ENCODE data around the gene BOC. TPM values are rescaled to one million over a fixed set of nuclear protein-coding genes. Genes with fewer than 3 reads are reported as not detected.

The BOC gene
- total and polyA plus RNA-seq, 2 donors (not counting 1 experiment from before 2014, with no cell fraction given), result 2.1 to 4.2 TPM

DNA sequence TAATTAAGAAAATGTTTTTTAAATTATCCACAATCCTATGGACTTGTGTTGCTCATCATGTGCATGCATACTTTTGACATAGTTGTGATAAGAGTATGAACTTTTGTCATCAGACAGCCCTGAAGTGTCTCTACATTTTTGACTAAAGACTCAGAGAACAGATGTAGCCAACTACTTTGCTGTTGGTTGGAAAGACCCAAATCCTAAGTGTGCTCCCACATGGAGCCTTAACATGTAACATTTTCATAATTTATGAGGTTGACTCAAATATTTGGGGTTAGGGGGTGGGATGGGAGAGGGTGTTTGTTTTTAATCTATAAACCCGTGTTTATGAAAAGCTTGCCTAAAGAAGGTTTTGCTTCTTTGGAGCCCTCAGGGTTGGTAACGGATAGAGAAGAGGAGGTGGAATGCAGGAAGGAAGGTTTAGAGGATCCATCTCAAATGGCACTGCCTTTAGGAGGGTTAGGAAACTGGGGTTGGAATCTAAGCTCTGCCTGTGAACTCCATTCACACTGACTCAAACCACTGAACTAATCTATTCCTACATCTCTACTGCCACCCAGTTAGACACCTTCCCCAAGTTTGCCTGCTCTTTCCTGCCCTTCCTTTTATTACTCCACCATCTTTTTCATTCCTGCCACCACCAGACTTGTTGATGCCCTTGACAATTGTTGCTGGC lies 3.7 kb downstream of the BOC start:
- no peaks in the 10 kb centered on the region for H3K9me3 ChIP-seq (ENCODE audit: control insufficient read depth, insufficient read depth, low read depth, low read length)
- H3K4me2 ChIP-seq (ENCODE audit: extremely low read depth, insufficient read depth, low read length), result no peak overlapping the region
- H2AFZ ChIP-seq (ENCODE audit: low read length), result no peak overlapping the region
- H3K9ac ChIP-seq (ENCODE audit: insufficient read depth, low read length), result no peak overlapping the region
- no peak overlapping the region for H3K27ac ChIP-seq (ENCODE audit: insufficient read depth, low read length)
- H4K20me1 ChIP-seq (ENCODE audit: control insufficient read depth, extremely low read depth, insufficient read depth, low read length), result no peaks in the 10 kb centered on the region
- peak in 1 of 2 donors; percentile 63 for DNase-seq (ENCODE audit: low read depth in 2 of 2)
- no peak for TF ChIP-seq EZH2 (IDR thresholded peaks at IDR 0.05; ENCODE audit: low read length, missing control alignments)
- TF ChIP-seq, protein P1, sequence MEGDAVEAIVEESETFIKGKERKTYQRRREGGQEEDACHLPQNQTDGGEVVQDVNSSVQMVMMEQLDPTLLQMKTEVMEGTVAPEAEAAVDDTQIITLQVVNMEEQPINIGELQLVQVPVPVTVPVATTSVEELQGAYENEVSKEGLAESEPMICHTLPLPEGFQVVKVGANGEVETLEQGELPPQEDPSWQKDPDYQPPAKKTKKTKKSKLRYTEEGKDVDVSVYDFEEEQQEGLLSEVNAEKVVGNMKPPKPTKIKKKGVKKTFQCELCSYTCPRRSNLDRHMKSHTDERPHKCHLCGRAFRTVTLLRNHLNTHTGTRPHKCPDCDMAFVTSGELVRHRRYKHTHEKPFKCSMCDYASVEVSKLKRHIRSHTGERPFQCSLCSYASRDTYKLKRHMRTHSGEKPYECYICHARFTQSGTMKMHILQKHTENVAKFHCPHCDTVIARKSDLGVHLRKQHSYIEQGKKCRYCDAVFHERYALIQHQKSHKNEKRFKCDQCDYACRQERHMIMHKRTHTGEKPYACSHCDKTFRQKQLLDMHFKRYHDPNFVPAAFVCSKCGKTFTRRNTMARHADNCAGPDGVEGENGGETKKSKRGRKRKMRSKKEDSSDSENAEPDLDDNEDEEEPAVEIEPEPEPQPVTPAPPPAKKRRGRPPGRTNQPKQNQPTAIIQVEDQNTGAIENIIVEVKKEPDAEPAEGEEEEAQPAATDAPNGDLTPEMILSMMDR (conservative IDR thresholded peaks at IDR 0.05 in 1 of 2, IDR thresholded peaks at IDR 0.05 in 1 of 2; ENCODE audit: low read depth in 1 of 2, low read length in 2 of 2), result no peak
- H3K27me3 ChIP-seq (ENCODE audit: control insufficient read depth, insufficient read depth, low read length), result no peaks in the 10 kb centered on the region
- H3K79me2 ChIP-seq (ENCODE audit: control insufficient read depth, insufficient read depth, low read length), result no peaks in the 10 kb centered on the region
- peaks cover 3% of the 10 kb centered on the region for H3K4me1 ChIP-seq (ENCODE audit: control insufficient read depth, extremely low read depth, insufficient read depth, low read length)
- no peak overlapping the region for H3K4me3 ChIP-seq (replicated peaks in 1 of 4; ENCODE audit: control extremely low read depth in 1 of 4, insufficient read depth in 1 of 4, low read depth in 3 of 4, low read length in 4 of 4)
- H3K36me3 ChIP-seq (ENCODE audit: control insufficient read depth, insufficient read depth, low read length), result no peaks in the 10 kb centered on the region

DNA sequence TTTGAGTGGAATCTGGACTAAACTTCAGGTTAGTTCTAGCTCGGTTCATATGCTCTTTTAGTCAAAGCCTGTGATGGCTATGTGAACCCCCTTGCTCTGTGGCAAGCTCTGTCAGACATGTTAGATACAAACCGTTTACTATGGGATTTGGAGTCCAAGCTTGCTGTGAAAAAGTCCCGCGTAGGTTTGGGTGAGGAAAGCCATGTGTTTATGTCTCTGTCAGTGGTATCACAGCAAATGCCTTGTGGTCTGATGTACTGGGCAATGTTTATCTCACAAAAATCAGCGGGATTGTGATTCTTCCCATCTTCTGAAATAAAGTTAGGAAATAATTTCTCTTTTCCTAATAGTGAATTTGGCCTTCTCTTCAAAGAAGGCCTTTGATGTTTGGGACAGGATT lies 5.0 kb downstream of the BOC start:
- Histone ChIP-seq H3K36me3 (ENCODE audit: control insufficient read depth, insufficient read depth, low read length) (no peaks in the 10 kb centered on the region), H3K4me3 (replicated peaks in 1 of 4; ENCODE audit: control extremely low read depth in 1 of 4, insufficient read depth in 1 of 4, low read depth in 3 of 4, low read length in 4 of 4) (no peak overlapping the region), H3K9me3 (ENCODE audit: control insufficient read depth, insufficient read depth, low read depth, low read length) (no peaks in the 10 kb centered on the region), H3K4me2 (ENCODE audit: extremely low read depth, insufficient read depth, low read length) (no peak overlapping the region), H3K79me2 (ENCODE audit: control insufficient read depth, insufficient read depth, low read length) (no peaks in the 10 kb centered on the region), H3K27ac (ENCODE audit: insufficient read depth, low read length) (no peak overlapping the region), H3K9ac (ENCODE audit: insufficient read depth, low read length) (no peak overlapping the region), H3K27me3 (ENCODE audit: control insufficient read depth, insufficient read depth, low read length) (no peaks in the 10 kb centered on the region), H4K20me1 (ENCODE audit: control insufficient read depth, extremely low read depth, insufficient read depth, low read length) (no peaks in the 10 kb centered on the region), H3K4me1 (ENCODE audit: control insufficient read depth, extremely low read depth, insufficient read depth, low read length) (peaks cover 3% of the 10 kb centered on the region), H2AFZ (ENCODE audit: low read length) (no peak overlapping the region)
- no peak for DNase-seq (ENCODE audit: low read depth in 2 of 2)
- TF ChIP-seq, protein P1 (conservative IDR thresholded peaks at IDR 0.05 in 1 of 2, IDR thresholded peaks at IDR 0.05 in 1 of 2; ENCODE audit: low read depth in 1 of 2, low read length in 2 of 2), result no peak
- TF ChIP-seq EZH2 (IDR thresholded peaks at IDR 0.05; ENCODE audit: low read length, missing control alignments), result no peak

DNA sequence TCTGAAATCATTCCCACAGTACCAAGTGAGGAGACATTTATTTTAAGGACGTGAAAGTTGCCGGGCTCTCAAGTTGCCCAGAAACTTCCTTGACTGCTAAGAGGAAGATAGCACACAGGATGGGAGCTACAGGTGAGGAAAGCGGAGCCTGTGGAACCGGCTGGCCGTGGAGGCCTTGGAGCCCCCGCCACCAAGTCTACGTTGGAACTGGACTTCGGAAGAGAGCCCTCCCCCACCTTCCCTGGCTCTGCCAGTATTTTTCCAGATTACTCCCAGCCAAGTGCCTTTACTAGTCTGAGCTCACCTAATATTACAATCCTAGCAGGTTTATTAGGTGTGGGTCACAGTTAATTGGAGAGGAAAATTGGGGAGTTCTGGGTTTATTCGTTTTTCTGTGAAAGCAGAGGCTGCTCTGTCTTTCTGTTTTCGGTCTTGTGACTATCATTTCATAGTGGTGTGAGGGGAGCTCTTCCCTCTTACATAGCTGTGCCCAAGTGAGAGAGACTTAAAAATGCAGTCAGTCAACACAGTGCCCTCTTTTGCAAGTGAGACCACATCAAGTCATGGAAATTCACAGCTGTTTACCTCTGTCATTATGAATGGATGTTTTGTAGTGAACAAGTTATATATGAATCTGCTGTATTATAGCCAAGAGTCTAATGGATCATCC lies 6.8 kb downstream of the BOC start:
- no peak for DNase-seq (ENCODE audit: low read depth in 2 of 2)

More for the DNA sequence above, 6.8 kb downstream of the BOC start:
- Histone ChIP-seq H3K4me2 (ENCODE audit: extremely low read depth, insufficient read depth, low read length) (no peak overlapping the region), H4K20me1 (ENCODE audit: control insufficient read depth, extremely low read depth, insufficient read depth, low read length) (no peaks in the 10 kb centered on the region), H3K9ac (ENCODE audit: insufficient read depth, low read length) (no peak overlapping the region), H3K79me2 (ENCODE audit: control insufficient read depth, insufficient read depth, low read length) (no peaks in the 10 kb centered on the region), H3K4me1 (ENCODE audit: control insufficient read depth, extremely low read depth, insufficient read depth, low read length) (no peaks in the 10 kb centered on the region), H3K9me3 (ENCODE audit: control insufficient read depth, insufficient read depth, low read depth, low read length) (no peaks in the 10 kb centered on the region), H2AFZ (ENCODE audit: low read length) (no peak overlapping the region), H3K4me3 (replicated peaks in 1 of 4; ENCODE audit: control extremely low read depth in 1 of 4, insufficient read depth in 1 of 4, low read depth in 3 of 4, low read length in 4 of 4) (no peak overlapping the region), H3K27me3 (ENCODE audit: control insufficient read depth, insufficient read depth, low read length) (no peaks in the 10 kb centered on the region), H3K27ac (ENCODE audit: insufficient read depth, low read length) (no peak overlapping the region), H3K36me3 (ENCODE audit: control insufficient read depth, insufficient read depth, low read length) (no peaks in the 10 kb centered on the region)
- no peak for TF ChIP-seq EZH2 (IDR thresholded peaks at IDR 0.05; ENCODE audit: low read length, missing control alignments)
- TF ChIP-seq, protein P1 (conservative IDR thresholded peaks at IDR 0.05 in 1 of 2, IDR thresholded peaks at IDR 0.05 in 1 of 2; ENCODE audit: low read depth in 1 of 2, low read length in 2 of 2), result no peak

Measured in fibroblast of lung (primary cell).